HCT116 (cell line): Measurements from ENCODE around the gene PILRA. TPM values are rescaled to one million over a fixed set of nuclear protein-coding genes. Genes with fewer than 3 reads are reported as not detected.

Experiments
- ATAC-seq: fragments of 200-7000 bp; cut with Tn5 transposase; 2 replicates; pipeline ENCODE4 v1.9.1; 2020; ENCODE audit warnings: mild to moderate bottlenecking, moderate library complexity
- BruUV-seq: library from RNA; stranded (reverse); fragments of 400-500 nt; replicated peaks from 2 replicates; lab custom pipeline; 2021; lab: Mats Ljungman, UMichigan
- CTCF ChIA-PET: fragments of 300-600 bp; sonication (Branson Sonifier 250); formaldehyde crosslinking; loops from one replicate; lab custom pipeline; 2021; ENCODE audit warnings: antibody characterized with exemption; lab: Charles Lee
- POLR2A ChIA-PET: fragments of 300-600, 350-600 bp; sonication (Branson Sonifier 250); formaldehyde crosslinking; loops from one replicate; lab custom pipeline; 2021; ENCODE audit warnings: antibody characterized with exemption; lab: Charles Lee
- RAD21 ChIA-PET, 2 experiments: fragments of 300-600 bp; sonication (Branson Sonifier 250); formaldehyde crosslinking; loops; one replicate each; lab custom pipeline; 2023; ENCODE audit warnings: low total read pairs in 2 of 2; ENCODE audit not compliant: uncharacterized antibody in 2 of 2, unreplicated experiment in 2 of 2, low non-redundant PET in 1 of 2; lab: Charles Lee
- DNase-seq: peaks from one replicate; pipeline ENCODE4 v3.0.0-alpha.2; 2010; ENCODE audit warnings: low read depth, low spot score
- H2AFZ ChIP-seq: fragments of 200-600 bp; shearing (Covaris generic), sonication (generic); 2 replicates; pipeline ENCODE4 v1.6.1; 2017; ENCODE audit warnings: low read depth, mixed run types, mixed read lengths, antibody characterized with exemption, low read length; ENCODE audit not compliant: poor library complexity, severe bottlenecking
- H3K27ac ChIP-seq: 2 replicates; pipeline ENCODE4 v1.5.1; 2012; ENCODE audit warnings: low read depth, low read length
- H3K27me3 ChIP-seq: fragments of 200-600 bp; sonication (generic); 2 replicates; pipeline ENCODE4 v1.6.1; 2016; ENCODE audit warnings: mixed run types, low read length, mixed read lengths; ENCODE audit not compliant: insufficient read depth
- H3K36me3 ChIP-seq, 2 experiments: fragments of 200-500 bp in 1 of 2; fragments of 200-600 bp in 1 of 2; sonication (Bioruptor generic) in 1 of 2; sonication (generic) in 1 of 2; 2 replicates each; pipeline versions ENCODE4 v1.5.1 to v1.6.1; 2014 to 2016; ENCODE audit warnings: low read length in 2 of 2, inconsistent platforms in 1 of 2, mixed read lengths in 1 of 2, mixed run types in 1 of 2; ENCODE audit not compliant: insufficient read depth in 2 of 2, control insufficient read depth in 1 of 2
- H3K4me1 ChIP-seq, 2 experiments: fragments of 200-600 bp in 1 of 2; sonication (generic) in 1 of 2; 2 replicates each; pipeline versions ENCODE4 v1.5.1 to v1.6.1; 2012 to 2017; ENCODE audit warnings: low read length in 2 of 2, inconsistent platforms in 1 of 2, mild to moderate bottlenecking in 1 of 2, mixed read lengths in 1 of 2, mixed run types in 1 of 2, moderate library complexity in 1 of 2; ENCODE audit not compliant: insufficient read depth in 2 of 2, control insufficient read depth in 1 of 2
- H3K4me2 ChIP-seq: fragments of 200-600 bp; sonication (generic); 2 replicates; pipeline ENCODE4 v1.6.1; 2017; ENCODE audit warnings: mixed run types, low read length, mixed read lengths
- H3K4me3 ChIP-seq, 2 experiments: fragments of 200-600 bp in 1 of 2; sonication (generic) in 1 of 2; replicated peaks in 1 of 2; 2 replicates each; pipeline ENCODE4 v1.5.1; 2011 to 2016; ENCODE audit warnings: low read length in 2 of 2, control low read depth in 1 of 2, low read depth in 1 of 2, mild to moderate bottlenecking in 1 of 2, mixed read lengths in 1 of 2, mixed run types in 1 of 2
- H3K79me2 ChIP-seq: fragments of 200-600 bp; sonication (generic); 2 replicates; pipeline ENCODE4 v1.6.1; 2017; ENCODE audit warnings: mild to moderate bottlenecking, mixed run types, low read length, moderate library complexity, mixed read lengths; ENCODE audit not compliant: insufficient read depth
- H3K9ac ChIP-seq: fragments of 200-600 bp; sonication (generic); 2 replicates; pipeline ENCODE4 v1.6.1; 2016; ENCODE audit warnings: low read length, mixed read lengths
- H3K9me2 ChIP-seq: fragments of 200-600 bp; sonication (generic), shearing (Covaris generic); 2 replicates; pipeline ENCODE4 v1.6.1; 2017; ENCODE audit warnings: mixed run types, mild to moderate bottlenecking, moderate library complexity; ENCODE audit not compliant: insufficient read depth
- H3K9me3 ChIP-seq, 2 experiments: fragments of 200-500 bp in 1 of 2; fragments of 200-600 bp in 1 of 2; sonication (Bioruptor generic) in 1 of 2; sonication (generic) in 1 of 2; 2 replicates each; pipeline ENCODE4 v1.6.1; 2014 to 2017; ENCODE audit warnings: low read length in 2 of 2, mixed read lengths in 2 of 2, inconsistent platforms in 1 of 2, low read depth in 1 of 2, mild to moderate bottlenecking in 1 of 2, mixed run types in 1 of 2, moderate library complexity in 1 of 2; ENCODE audit not compliant: control insufficient read depth in 1 of 2, insufficient read depth in 1 of 2
- H4K20me1 ChIP-seq: fragments of 200-600 bp; sonication (generic), shearing (Covaris generic); 2 replicates; pipeline ENCODE4 v1.6.1; 2017; ENCODE audit warnings: mixed run types, mild to moderate bottlenecking, moderate library complexity; ENCODE audit not compliant: insufficient read depth
- CBX3 ChIP-seq: IDR thresholded peaks from 2 replicates; pipeline ENCODE4 v1.6.1; 2012; ENCODE audit warnings: low read depth
- EGR1 ChIP-seq: IDR thresholded peaks from 2 replicates; pipeline ENCODE4 v1.6.1; 2012; ENCODE audit warnings: low read depth
- ELF1 ChIP-seq: IDR thresholded peaks from 2 replicates; pipeline ENCODE4 v1.6.1; 2012; ENCODE audit warnings: low read depth, borderline replicate concordance
- EZH2 ChIP-seq: fragments of 200-600 bp; sonication (generic); IDR thresholded peaks from 2 replicates; pipeline ENCODE4 v1.6.1; 2017; ENCODE audit warnings: antibody characterized with exemption, mixed run types
- EZH2phosphoT487 ChIP-seq: fragments of 200-600 bp; IDR thresholded peaks from 2 replicates; pipeline ENCODE4 v1.6.1; 2018; ENCODE audit warnings: antibody characterized with exemption, borderline replicate concordance
- FOSL1 ChIP-seq: IDR thresholded peaks from 2 replicates; pipeline ENCODE4 v1.6.1; 2012; ENCODE audit warnings: low read depth
- JUND ChIP-seq: IDR thresholded peaks from 2 replicates; pipeline ENCODE4 v1.6.1; 2012
- POLR2A ChIP-seq: IDR thresholded peaks from 2 replicates; pipeline ENCODE4 v1.7.0; 2011; ENCODE audit warnings: borderline replicate concordance; ENCODE audit not compliant: insufficient read depth, insufficient read length; ENCODE audit errors: extremely low read depth
- RAD21 ChIP-seq: IDR thresholded peaks from 2 replicates; pipeline ENCODE4 v1.6.1; 2012; ENCODE audit warnings: low read depth, mild to moderate bottlenecking
- REST ChIP-seq: IDR thresholded peaks from 2 replicates; pipeline ENCODE4 v1.6.1; 2012; ENCODE audit warnings: low read depth
- SIN3A ChIP-seq: IDR thresholded peaks from 2 replicates; pipeline ENCODE4 v1.6.1; 2012; ENCODE audit warnings: low read depth
- SP1 ChIP-seq: IDR thresholded peaks from 2 replicates; pipeline ENCODE4 v1.6.1; 2012; ENCODE audit warnings: low read depth
- YY1 ChIP-seq: IDR thresholded peaks from 2 replicates; pipeline ENCODE4 v1.6.1; 2011; ENCODE audit warnings: low read length, low read depth, moderate library complexity, mild to moderate bottlenecking; ENCODE audit not compliant: insufficient replicate concordance; ENCODE audit errors: extremely low read depth
- ZFX ChIP-seq: fragments of 450-650 bp; IDR thresholded peaks from 2 replicates; pipeline ENCODE4 v1.6.1; 2017
- ZNF274 ChIP-seq: fragments of 200-500 bp; sonication (Bioruptor generic); IDR thresholded peaks from 2 replicates; pipeline ENCODE4 v1.6.1; 2014; ENCODE audit warnings: mild to moderate bottlenecking, low read depth, low read length, inconsistent platforms
- intact Hi-C: fragments of 100-400 bp; cut with micrococcal nuclease; formaldehyde crosslinking; loops from 2 replicates; pipeline ENCODE4 v1.10.0; 2022
- total RNA-seq: library from RNA; stranded (reverse); gene quantifications from one replicate; pipeline ENCODE4 v1.2.1, GENCODE V29; 2021; ENCODE audit not compliant: unreplicated experiment

PILRA gene
- total RNA-seq, 1 experiment from 2014 or later: 1.8 TPM

GRCh38 chr7:100376066-100376465 is 2.8 kb downstream of the PILRA start:
- Histone ChIP-seq H3K9me2 (no peaks in the 10 kb centered on the region), H4K20me1 (no peaks in the 10 kb centered on the region), H3K4me3 (no peak overlapping the region), H3K36me3 (no peaks in the 10 kb centered on the region), H3K4me1 (no peaks in the 10 kb centered on the region), H3K27ac (no peak overlapping the region), H3K4me2 (no peak overlapping the region), H2AFZ (no peak overlapping the region), H3K9ac (no peak overlapping the region), H3K79me2 (no peaks in the 10 kb centered on the region), H3K27me3 (no peaks in the 10 kb centered on the region), H3K9me3 (no peaks in the 10 kb centered on the region)
- POLR2A ChIA-PET: no interaction called here
- intact Hi-C loops: no loop called here
- TF ChIP-seq JUND: no peak
- TF ChIP-seq POLR2A: no peak
- no peak for TF ChIP-seq YY1
- no peak for TF ChIP-seq FOSL1
- TF ChIP-seq REST: no peak
- no peak for TF ChIP-seq RAD21
- TF ChIP-seq SIN3A: no peak
- no peak for TF ChIP-seq CBX3
- no peak for TF ChIP-seq ELF1
- TF ChIP-seq ZFX: no peak
- no peak for TF ChIP-seq SP1
- TF ChIP-seq EZH2: no peak
- no peak for TF ChIP-seq ZNF274
- no peak for TF ChIP-seq EGR1
- TF ChIP-seq EZH2phosphoT487: no peak
- ATAC-seq: no peak
- CTCF ChIA-PET: no interaction called here
- RAD21 ChIA-PET: no interaction called here
- BruUV-seq: no TSS peak
- no peak for DNase-seq
